Stimulated activated CD4-positive, alpha-beta T cell treated with anti-CD3 and anti-CD28 coated beads, Interleukin-2, amount 100 ng/mL, for 48 hours (primary cell): ENCODE data around the gene USP28.
"Not testable (repeated sequence)": the region's sequence is repeated elsewhere in the genome, so short reads cannot be mapped to it uniquely, and the experiment has no call there.

Experiments
- DNase-seq, 2 donors: peaks; one replicate each; pipeline ENCODE4 v3.0.0-alpha.2; 2020

Gene USP28

GRCh38 chr11:113829751-113830150 lies 45.6 kb downstream of the USP28 start:
- DNase-seq, result no peak

GRCh38 chr11:113828191-113828590 lies 47.2 kb downstream of the USP28 start:
- DNase-seq, result no peak

- DNase-seq, result no peak
These were observed 47.9 kb downstream of the USP28 start for GRCh38 chr11:113827477-113827876.

- no peak for DNase-seq
These were observed 56.9 kb downstream of the USP28 start for GRCh38 chr11:113818426-113818825.

- no peak for DNase-seq
These were observed 57.7 kb downstream of the USP28 start for GRCh38 chr11:113817626-113818025.

- DNase-seq, result no peak
These were observed 58.2 kb downstream of the USP28 start for GRCh38 chr11:113817162-113817561.

- DNase-seq, result no peak
These were observed 61.2 kb downstream of the USP28 start for GRCh38 chr11:113814181-113814580.

- no peak for DNase-seq
These were observed 66.4 kb downstream of the USP28 start for GRCh38 chr11:113808931-113809330.

GRCh38 chr11:113806406-113806805 lies 69.0 kb downstream of the USP28 start:
- DNase-seq, result no peak

GRCh38 chr11:113805640-113806039 lies 69.7 kb downstream of the USP28 start:
- DNase-seq, result no peak

- no peak for DNase-seq
These were observed 72.8 kb downstream of the USP28 start for GRCh38 chr11:113802621-113803020.

- DNase-seq, result peak in 1 of 2 donors; percentile 4
These were observed 78.6 kb downstream of the USP28 start for GRCh38 chr11:113796663-113797259.

- no peak for DNase-seq
These were observed 85.6 kb downstream of the USP28 start for GRCh38 chr11:113789675-113790320.

GRCh38 chr11:113789016-113789415 lies 86.4 kb downstream of the USP28 start:
- DNase-seq, result not testable (repeated sequence)

- no peak for DNase-seq
These were observed 93.2 kb downstream of the USP28 start for GRCh38 chr11:113782134-113782533.

GRCh38 chr11:113781682-113782081 lies 93.7 kb downstream of the USP28 start:
- no peak for DNase-seq

- DNase-seq, result no peak
These were observed 95.9 kb downstream of the USP28 start, which contains the start of gene CLDN25 for GRCh38 chr11:113779496-113779895. CLDN25 (plus strand) TSS chr11:113779796; CDS start chr11:113779796, 0 bp downstream.

GRCh38 chr11:113778111-113778910 lies 97.1 kb downstream of the USP28 start:
- no peak for DNase-seq

- no peak for DNase-seq
These were observed 101.2 kb downstream of the USP28 start for GRCh38 chr11:113774174-113774503.

GRCh38 chr11:113773416-113774173 lies 101.8 kb downstream of the USP28 start, which contains the start of gene ZW10:
ZW10 (minus strand) TSS chr11:113773692; CDS start chr11:113773666, 26 bp downstream.
- peak; percentile 88 to 90 for DNase-seq

GRCh38 chr11:113773092-113773415 lies 102.3 kb downstream of the USP28 start:
- DNase-seq, result no peak

GRCh38 chr11:113771964-113772363 lies 103.4 kb downstream of the USP28 start:
- DNase-seq, result no peak

- DNase-seq, result no peak
These were observed 110.7 kb downstream of the USP28 start for GRCh38 chr11:113764527-113765219.
